Fibroblast of lung (primary cell): Measurements from ENCODE around the gene EVX2. TPM values are rescaled to one million over a fixed set of nuclear protein-coding genes. Genes with fewer than 3 reads are reported as not detected.

Experiments used
- DNase-seq, 2 donors: peaks; one replicate each; pipeline versions ENCODE4 v3.0.0 to v3.0.0-alpha.2; 2010; ENCODE audit warnings: low read depth in 2 of 2
- H2AFZ ChIP-seq: 2 replicates; pipeline ENCODE4 v1.5.1; 2012; ENCODE audit warnings: low read length, control low read depth, inconsistent platforms
- H3K27ac ChIP-seq: 2 replicates; pipeline ENCODE4 v1.5.1; 2011; ENCODE audit warnings: low read length, control low read depth; ENCODE audit not compliant: insufficient read depth
- H3K27me3 ChIP-seq: 2 replicates; pipeline ENCODE4 v1.5.1; 2011; ENCODE audit warnings: mild to moderate bottlenecking, low read length; ENCODE audit not compliant: control insufficient read depth, insufficient read depth
- H3K36me3 ChIP-seq: 2 replicates; pipeline ENCODE4 v1.5.1; 2011; ENCODE audit warnings: low read length; ENCODE audit not compliant: control insufficient read depth, insufficient read depth
- H3K4me1 ChIP-seq: 2 replicates; pipeline ENCODE4 v1.5.1; 2011; ENCODE audit warnings: low read length; ENCODE audit not compliant: control insufficient read depth, insufficient read depth; ENCODE audit errors: extremely low read depth
- H3K4me2 ChIP-seq: 2 replicates; pipeline ENCODE4 v1.5.1; 2011; ENCODE audit warnings: low read length, control low read depth; ENCODE audit not compliant: insufficient read depth; ENCODE audit errors: extremely low read depth
- H3K4me3 ChIP-seq, 4 experiments: fragments of 200-600 bp in 1 of 4; sonication (generic) in 1 of 4; replicated peaks in 1 of 4; 2 replicates each; pipeline ENCODE4 v1.5.1; 2011 to 2016; ENCODE audit warnings: low read length in 4 of 4, low read depth in 3 of 4, mild to moderate bottlenecking in 3 of 4, control low read depth in 2 of 4, inconsistent platforms in 1 of 4, mixed read lengths in 1 of 4; ENCODE audit not compliant: insufficient read depth in 1 of 4; ENCODE audit errors: control extremely low read depth in 1 of 4
- H3K79me2 ChIP-seq: 2 replicates; pipeline ENCODE4 v1.5.1; 2012; ENCODE audit warnings: mild to moderate bottlenecking, low read length, inconsistent platforms; ENCODE audit not compliant: control insufficient read depth, insufficient read depth
- H3K9ac ChIP-seq: 2 replicates; pipeline ENCODE4 v1.5.1; 2011; ENCODE audit warnings: mild to moderate bottlenecking, low read length, control low read depth; ENCODE audit not compliant: insufficient read depth
- H3K9me3 ChIP-seq: 2 replicates; pipeline ENCODE4 v1.5.1; 2012; ENCODE audit warnings: low read depth, low read length; ENCODE audit not compliant: control insufficient read depth, insufficient read depth
- H4K20me1 ChIP-seq: 2 replicates; pipeline ENCODE4 v1.5.1; 2011; ENCODE audit warnings: low read length; ENCODE audit not compliant: control insufficient read depth, insufficient read depth; ENCODE audit errors: extremely low read depth
- CTCF ChIP-seq, 2 donors: IDR thresholded peaks in 1 of 2; conservative IDR thresholded peaks in 1 of 2; 1 replicate in 1 of 2; 2 replicates in 1 of 2; pipeline ENCODE4 v1.5.1; 2011 to 2012; ENCODE audit warnings: low read length in 2 of 2, control low read depth in 1 of 2, inconsistent platforms in 1 of 2, low read depth in 1 of 2, mild to moderate bottlenecking in 1 of 2
- EZH2 ChIP-seq: IDR thresholded peaks from 2 replicates; pipeline ENCODE4 v1.5.1; 2012; ENCODE audit warnings: low read length, control low read depth, mild to moderate bottlenecking; ENCODE audit errors: missing control alignments
- polyA plus RNA-seq, 2 donors: library from polyadenylated mRNA; depleted of rRNA in 1 of 2; stranded (reverse) in 1 of 2; unstranded in 1 of 2; fragments of >200 nt; gene quantifications; 2 replicates each; pipeline ENCODE4 v1.2.1, GENCODE V29; 2011 to 2012; ENCODE audit warnings: missing spikeins in 1 of 2
- total RNA-seq: library from RNA; depleted of rRNA; stranded (reverse); fragments of >200 nt; gene quantifications from 2 replicates; pipeline ENCODE4 v1.2.1, GENCODE V29; 2014

EVX2 gene
- total and polyA plus RNA-seq, 2 donors (not counting 1 experiment from before 2014, with no cell fraction given): not detected

DNA sequence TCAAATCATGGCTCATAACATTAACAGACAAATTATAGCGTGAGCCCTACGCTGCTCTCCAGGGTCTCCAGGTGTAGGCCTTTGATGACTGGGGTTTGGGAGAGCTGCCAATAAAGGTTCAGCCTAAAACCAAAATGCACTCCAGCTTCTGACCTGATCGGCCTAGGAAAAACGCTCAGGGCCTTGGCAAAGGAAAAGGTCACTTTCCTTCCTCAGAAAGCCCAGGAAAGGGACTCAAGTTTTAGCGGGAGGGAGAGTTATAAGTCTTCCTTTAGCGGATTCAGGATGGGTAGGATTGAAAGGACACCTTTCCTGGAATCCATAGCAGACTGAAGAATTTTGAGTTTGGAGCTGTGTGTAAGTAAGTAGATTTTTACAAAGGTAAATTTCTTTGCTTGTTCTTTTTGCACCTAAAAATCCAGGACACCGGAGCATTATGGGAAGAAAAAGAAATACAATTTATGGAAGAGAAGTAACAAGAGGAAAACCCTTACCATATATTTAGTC, 8.8 kb downstream of the EVX2 start:
- Histone ChIP-seq H4K20me1 (no peaks in the 10 kb centered on the region), H3K4me3 (no peak overlapping the region), H3K79me2 (no peaks in the 10 kb centered on the region), H3K9me3 (no peaks in the 10 kb centered on the region), H3K27me3 (peaks cover 65% of the 10 kb centered on the region), H3K4me2 (no peak overlapping the region), H3K27ac (no peak overlapping the region), H3K36me3 (no peaks in the 10 kb centered on the region), H3K4me1 (no peaks in the 10 kb centered on the region), H3K9ac (no peak overlapping the region), H2AFZ (no peak overlapping the region)
- DNase-seq: no peak
- TF ChIP-seq EZH2: no peak
- no peak for TF ChIP-seq CTCF (conservative IDR thresholded peaks at IDR 0.05 in 1 of 2, IDR thresholded peaks at IDR 0.05 in 1 of 2; ENCODE audit: low read depth in 1 of 2, low read length in 2 of 2)

DNA sequence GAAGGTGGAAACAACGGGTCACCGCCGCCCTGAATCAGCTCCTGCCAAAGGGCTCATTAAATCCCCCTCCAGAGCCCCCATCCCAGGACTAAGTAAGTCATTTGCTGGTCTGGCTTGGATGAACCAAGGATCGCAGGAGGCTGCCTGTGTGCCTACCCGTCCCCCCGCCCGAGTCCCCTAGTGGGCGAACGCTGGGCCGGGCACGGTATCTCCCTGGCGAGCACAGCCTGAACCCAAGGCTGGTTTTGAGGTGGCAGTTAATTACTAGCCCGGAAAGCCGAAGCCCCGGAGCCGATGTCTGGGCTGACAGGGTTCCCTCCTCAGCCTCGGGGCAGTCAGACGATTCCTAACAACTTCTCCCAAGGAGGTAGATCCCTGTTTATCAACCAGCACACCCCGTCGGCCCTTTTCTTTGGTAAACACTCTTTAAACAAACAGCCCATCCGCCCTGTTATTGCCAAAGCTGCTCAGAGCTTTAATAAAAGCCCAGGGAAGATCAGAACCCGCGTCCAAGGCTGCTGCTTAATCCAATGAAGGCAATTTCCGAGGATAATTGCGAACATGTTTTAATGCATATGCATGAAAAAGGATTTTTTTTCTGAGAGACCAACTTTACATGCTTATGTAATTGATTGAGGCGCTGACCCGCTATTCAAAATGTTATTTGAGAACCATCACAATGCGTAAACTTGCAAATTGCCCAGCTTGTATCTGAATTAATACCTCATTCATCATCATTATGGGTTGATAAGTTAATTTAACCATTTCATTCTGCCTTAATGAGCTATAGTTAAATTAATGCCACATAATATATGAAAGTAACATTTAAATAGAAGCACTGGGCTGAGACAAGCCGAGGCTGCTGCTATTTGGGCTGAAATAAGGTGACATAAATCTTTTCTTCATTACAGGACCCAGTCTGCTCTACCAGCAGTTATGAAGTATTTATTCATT, 10.5 kb downstream of the EVX2 start:
- Histone ChIP-seq H3K36me3 (no peaks in the 10 kb centered on the region), H3K9me3 (no peaks in the 10 kb centered on the region), H3K27me3 (peaks cover 58% of the 10 kb centered on the region), H2AFZ (no peak overlapping the region), H3K4me2 (no peak overlapping the region), H3K4me1 (no peaks in the 10 kb centered on the region), H4K20me1 (no peaks in the 10 kb centered on the region), H3K9ac (no peak overlapping the region), H3K4me3 (no peak overlapping the region), H3K27ac (no peak overlapping the region), H3K79me2 (no peaks in the 10 kb centered on the region)
- no peak for TF ChIP-seq CTCF (conservative IDR thresholded peaks at IDR 0.05 in 1 of 2, IDR thresholded peaks at IDR 0.05 in 1 of 2; ENCODE audit: low read depth in 1 of 2, low read length in 2 of 2)
- TF ChIP-seq EZH2: peak; percentile 57
- DNase-seq: no peak

DNA sequence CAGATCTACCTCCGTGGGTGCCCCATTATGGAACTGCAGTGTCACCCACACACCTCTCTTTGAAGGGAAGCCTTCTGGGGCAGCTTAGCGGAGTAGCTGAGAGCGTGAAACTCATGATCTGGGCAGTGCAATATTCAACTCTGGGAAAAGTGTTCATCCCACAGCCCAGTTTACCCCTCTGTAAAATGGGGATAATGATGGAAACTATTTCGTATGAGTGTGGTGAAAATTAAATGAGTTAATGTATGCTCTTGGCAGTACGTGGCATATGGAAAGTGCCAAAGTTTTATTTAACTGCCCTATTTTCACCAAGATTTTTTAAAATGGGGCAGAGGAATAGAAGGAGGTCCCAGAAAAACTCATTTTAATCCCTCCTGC, 11.5 kb downstream of the EVX2 start:
- H3K27me3 ChIP-seq: peaks cover 56% of the 10 kb centered on the region
- TF ChIP-seq CTCF (conservative IDR thresholded peaks at IDR 0.05 in 1 of 2, IDR thresholded peaks at IDR 0.05 in 1 of 2; ENCODE audit: low read depth in 1 of 2, low read length in 2 of 2): no peak
- no peak for TF ChIP-seq EZH2
- no peak for DNase-seq
- H3K79me2 ChIP-seq: no peaks in the 10 kb centered on the region
- H3K36me3 ChIP-seq: no peaks in the 10 kb centered on the region
- no peak overlapping the region for H2AFZ ChIP-seq
- no peak overlapping the region for H3K9ac ChIP-seq
- H3K4me2 ChIP-seq: no peak overlapping the region
- no peaks in the 10 kb centered on the region for H4K20me1 ChIP-seq
- H3K27ac ChIP-seq: no peak overlapping the region
- no peaks in the 10 kb centered on the region for H3K4me1 ChIP-seq
- no peaks in the 10 kb centered on the region for H3K9me3 ChIP-seq
- no peak overlapping the region for H3K4me3 ChIP-seq
